WTC11 (cell line): ENCODE results near the gene KNDC1. TPM values are rescaled to one million over a fixed set of nuclear protein-coding genes. Genes with fewer than 3 reads are reported as not detected.
A peak's percentile ranks its signal among the peaks of the same experiment; 100 is the strongest.

ENCODE experiments used
- ATAC-seq: fragments of 200-7000 bp; cut with Tn5 transposase; 2 replicates; pipeline ENCODE4 v1.10.0; 2021; ENCODE audit warnings: mild to moderate bottlenecking, moderate library complexity
- CTCF ChIA-PET: fragments of 300-600 bp; sonication (Branson Sonifier 250); formaldehyde crosslinking; loops from one replicate; lab custom pipeline; 2021; ENCODE audit warnings: antibody characterized with exemption; lab: Charles Lee
- POLR2A ChIA-PET: fragments of 350-600 bp; sonication (Branson Sonifier 250); formaldehyde crosslinking; loops from one replicate; lab custom pipeline; 2021; ENCODE audit warnings: antibody characterized with exemption; lab: Charles Lee
- DNase-seq: peaks from one replicate; pipeline ENCODE4 v3.0.0; 2021; ENCODE audit warnings: low spot score
- H3K27ac Mint-ChIP-seq: 2 replicates; pipeline ENCODE4 v1.8.0; 2021; ENCODE audit warnings: mixed read lengths
- H3K27me3 Mint-ChIP-seq: 2 replicates; pipeline ENCODE4 v1.8.0; 2021; ENCODE audit warnings: low read depth, mild to moderate bottlenecking, moderate library complexity, mixed read lengths
- H3K36me3 Mint-ChIP-seq: 2 replicates; pipeline ENCODE4 v1.8.0; 2021; ENCODE audit warnings: mixed read lengths
- H3K4me1 Mint-ChIP-seq: 2 replicates; pipeline ENCODE4 v1.8.0; 2022; ENCODE audit warnings: mixed read lengths
- H3K4me3 Mint-ChIP-seq: 2 replicates; pipeline ENCODE4 v1.8.0; 2021; ENCODE audit warnings: mild to moderate bottlenecking, moderate library complexity, mixed read lengths
- H3K9me3 Mint-ChIP-seq: 2 replicates; pipeline ENCODE4 v1.8.0; 2021; ENCODE audit warnings: mixed read lengths
- AFF4 ChIP-seq: sonication (generic); formaldehyde crosslinking; IDR thresholded peaks from 2 replicates; pipeline ENCODE4 v1.8.1; 2023; ENCODE audit warnings: mild to moderate bottlenecking, missing genetic modification reagents, borderline replicate concordance
- ATF1 ChIP-seq: sonication (generic); formaldehyde crosslinking; IDR thresholded peaks from 2 replicates; pipeline ENCODE4 v1.8.1; 2023; ENCODE audit warnings: mild to moderate bottlenecking, moderate library complexity, missing genetic modification reagents
- CBFB ChIP-seq: sonication (generic); formaldehyde crosslinking; IDR thresholded peaks from 2 replicates; pipeline ENCODE4 v1.8.1; 2022; ENCODE audit warnings: mild to moderate bottlenecking, low read depth, missing genetic modification reagents
- CDX4 ChIP-seq: fragments of 250-450 bp; sonication (Bioruptor Pico); IDR thresholded peaks from 2 replicates; pipeline ENCODE4 v1.9.0; 2021; ENCODE audit warnings: moderate library complexity, mild to moderate bottlenecking, inconsistent platforms, borderline replicate concordance
- E2F1 ChIP-seq: sonication (generic); formaldehyde crosslinking; IDR thresholded peaks from 2 replicates; pipeline ENCODE4 v1.8.0; 2022; ENCODE audit warnings: mild to moderate bottlenecking, missing genetic modification reagents
- E2F5 ChIP-seq: sonication (generic); formaldehyde crosslinking; IDR thresholded peaks from 2 replicates; pipeline ENCODE4 v1.8.1; 2022; ENCODE audit warnings: mild to moderate bottlenecking, moderate library complexity, missing genetic modification reagents
- ESRRA ChIP-seq: sonication (generic); formaldehyde crosslinking; IDR thresholded peaks from 2 replicates; pipeline ENCODE4 v1.8.1; 2022; ENCODE audit warnings: mild to moderate bottlenecking, missing genetic modification reagents, borderline replicate concordance
- FOXK1 ChIP-seq: sonication (generic); formaldehyde crosslinking; IDR thresholded peaks from 2 replicates; pipeline ENCODE4 v1.8.0; 2022; ENCODE audit warnings: mild to moderate bottlenecking, moderate library complexity, missing genetic modification reagents
- FOXP1 ChIP-seq: sonication (generic); formaldehyde crosslinking; IDR thresholded peaks from 2 replicates; pipeline ENCODE4 v1.8.0; 2022; ENCODE audit warnings: missing genetic modification reagents, mild to moderate bottlenecking, moderate library complexity, borderline replicate concordance
- HMGA2 ChIP-seq: fragments of 250-450 bp; sonication (Bioruptor Pico); IDR thresholded peaks from 2 replicates; pipeline ENCODE4 v1.4.0; 2021; ENCODE audit warnings: mild to moderate bottlenecking, moderate library complexity
- IRF2 ChIP-seq: sonication (generic); formaldehyde crosslinking; IDR thresholded peaks from 2 replicates; pipeline ENCODE4 v1.8.0; 2022; ENCODE audit warnings: low read depth, missing genetic modification reagents, borderline replicate concordance
- MAX ChIP-seq: sonication (generic); formaldehyde crosslinking; IDR thresholded peaks from 2 replicates; pipeline ENCODE4 v1.8.0; 2022; ENCODE audit warnings: mild to moderate bottlenecking, missing genetic modification reagents
- MLX ChIP-seq: sonication (generic); formaldehyde crosslinking; IDR thresholded peaks from 2 replicates; pipeline ENCODE4 v1.8.1; 2023; ENCODE audit warnings: mild to moderate bottlenecking, missing genetic modification reagents, moderate library complexity
- NFATC4 ChIP-seq: fragments of 250-450 bp; sonication (Bioruptor Pico); IDR thresholded peaks from 2 replicates; pipeline ENCODE4 v1.9.0; 2021; ENCODE audit warnings: mild to moderate bottlenecking
- NFYB ChIP-seq: sonication (generic); formaldehyde crosslinking; conservative IDR thresholded peaks from 2 replicates; pipeline ENCODE4 v1.8.0; 2022; ENCODE audit warnings: low read depth, missing genetic modification reagents
- NR1H2 ChIP-seq: sonication (generic); formaldehyde crosslinking; IDR thresholded peaks from 2 replicates; pipeline ENCODE4 v1.9.0; 2021; ENCODE audit warnings: mild to moderate bottlenecking, moderate library complexity, missing genetic modification reagents
- PRRX2 ChIP-seq: fragments of 250-450 bp; sonication (Bioruptor Pico); IDR thresholded peaks from 2 replicates; pipeline ENCODE4 v1.8.0; 2021; ENCODE audit warnings: mild to moderate bottlenecking
- SMAD3 ChIP-seq: sonication (generic); formaldehyde crosslinking; IDR thresholded peaks from 2 replicates; pipeline ENCODE4 v1.8.0; 2022; ENCODE audit warnings: missing genetic modification reagents, mild to moderate bottlenecking, borderline replicate concordance
- TEAD4 ChIP-seq: sonication (generic); formaldehyde crosslinking; IDR thresholded peaks from 2 replicates; pipeline ENCODE4 v1.8.0; 2022; ENCODE audit warnings: mild to moderate bottlenecking, missing genetic modification reagents
- USF2 ChIP-seq: sonication (generic); formaldehyde crosslinking; IDR thresholded peaks from 2 replicates; pipeline ENCODE4 v1.8.1; 2023; ENCODE audit warnings: mild to moderate bottlenecking, missing genetic modification reagents, moderate library complexity
- ZBTB21 ChIP-seq: sonication (generic); formaldehyde crosslinking; IDR thresholded peaks from 2 replicates; pipeline ENCODE4 v1.8.1; 2023; ENCODE audit warnings: mild to moderate bottlenecking, missing genetic modification reagents, borderline replicate concordance
- ZNF138 ChIP-seq: sonication (generic); formaldehyde crosslinking; conservative IDR thresholded peaks from 2 replicates; pipeline ENCODE4 v1.8.1; 2022; ENCODE audit warnings: mild to moderate bottlenecking, moderate library complexity, missing genetic modification reagents
- ZNF219 ChIP-seq: sonication (generic); formaldehyde crosslinking; IDR thresholded peaks from 2 replicates; pipeline ENCODE4 v1.8.0; 2023; ENCODE audit warnings: missing genetic modification reagents, mild to moderate bottlenecking, borderline replicate concordance
- ZNF317 ChIP-seq: sonication (generic); formaldehyde crosslinking; IDR thresholded peaks from 2 replicates; pipeline ENCODE4 v1.8.1; 2023; ENCODE audit warnings: low read depth, mild to moderate bottlenecking, moderate library complexity, missing genetic modification reagents, borderline replicate concordance
- ZNF416 ChIP-seq: fragments of 250-450 bp; sonication (Bioruptor Pico); IDR thresholded peaks from 2 replicates; pipeline ENCODE4 v1.9.0; 2021; ENCODE audit warnings: mild to moderate bottlenecking, inconsistent platforms
- ZNF425 ChIP-seq: fragments of 250-450 bp; sonication (Bioruptor Pico); conservative IDR thresholded peaks from 2 replicates; pipeline ENCODE4 v1.9.0; 2021; ENCODE audit warnings: mild to moderate bottlenecking
- total RNA-seq: library from RNA; stranded (reverse); gene quantifications from 3 replicates; pipeline ENCODE4 v1.2.3, GENCODE V29; 2021

Gene KNDC1
- total RNA-seq, 1 experiment from 2014 or later: 26.6 TPM

GRCh38 chr10:133230387-133231195, 70.6 kb downstream of the KNDC1 start:
- H3K4me1 Mint-ChIP-seq: peaks cover 52% of the 10 kb centered on the region
- no peak overlapping the region for H3K27ac Mint-ChIP-seq
- H3K9me3 Mint-ChIP-seq: no peaks in the 10 kb centered on the region
- peak; percentile 56 for DNase-seq
- H3K36me3 Mint-ChIP-seq: peaks cover 4% of the 10 kb centered on the region
- POLR2A ChIA-PET: no interaction called here
- no peak for ATAC-seq
- H3K27me3 Mint-ChIP-seq: peaks cover 55% of the 10 kb centered on the region
- H3K4me3 Mint-ChIP-seq: peak overlapping the region; percentile 58
- CTCF ChIA-PET: no interaction called here
- no peak for TF ChIP-seq MLX (CRISPR knock-in tag)
- no peak for TF ChIP-seq ZNF425
- peak; percentile 44; the same call in 1 of the 2 replicates for TF ChIP-seq MAX (CRISPR knock-in tag)
- no peak for TF ChIP-seq CBFB (CRISPR knock-in tag)
- TF ChIP-seq FOXK1 (CRISPR knock-in tag): peak; percentile 43; the same call in 1 of the 2 replicates
- TF ChIP-seq E2F1 (CRISPR knock-in tag): no peak
- TF ChIP-seq HMGA2 (CRISPR knock-in tag): no peak
- TF ChIP-seq IRF2 (CRISPR knock-in tag): no peak
- TF ChIP-seq ZNF219 (CRISPR knock-in tag): no peak
- peak; percentile 96 for TF ChIP-seq FOXP1 (CRISPR knock-in tag)
- TF ChIP-seq ZNF317: no peak
- TF ChIP-seq SMAD3 (CRISPR knock-in tag): no peak
- 0 out of 2 replicates have a peak, but pooled peaks have one; percentile 47 for TF ChIP-seq ATF1 (CRISPR knock-in tag)
- no peak for TF ChIP-seq PRRX2
- no peak for TF ChIP-seq ZNF138
- TF ChIP-seq NFATC4: no peak
- no peak for TF ChIP-seq ZBTB21 (CRISPR knock-in tag)
- TF ChIP-seq E2F5: peak; percentile 52; the same call in 1 of the 2 replicates
- peak; percentile 33; the same call in 1 of the 2 replicates for TF ChIP-seq TEAD4 (CRISPR knock-in tag)
- no peak for TF ChIP-seq AFF4
- TF ChIP-seq USF2 (CRISPR knock-in tag): 0 out of 2 replicates have a peak, but pooled peaks have one; percentile 12
- no peak for TF ChIP-seq CDX4 (CRISPR knock-in tag)
- no peak for TF ChIP-seq NR1H2 (CRISPR knock-in tag)
- no peak for TF ChIP-seq ESRRA (CRISPR knock-in tag)
- no peak; the same call in none of the 2 replicates for TF ChIP-seq NFYB (CRISPR knock-in tag)
- TF ChIP-seq ZNF416: no peak
